Osteocyte (in vitro differentiated cells): ENCODE results near the gene SELENOH. TPM values are rescaled to one million over a fixed set of nuclear protein-coding genes. Genes with fewer than 3 reads are reported as not detected.
"Not testable (repeated sequence)": the region's sequence is repeated elsewhere in the genome, so short reads cannot be mapped to it uniquely, and the experiment has no call there.

ENCODE experiments used
- DNase-seq: peaks from one replicate; pipeline ENCODE4 v3.0.0; 2021; ENCODE audit warnings: mixed read lengths; ENCODE audit not compliant: unreplicated experiment; ENCODE audit errors: extremely low spot score
- H3K27ac Mint-ChIP-seq: one replicate; pipeline ENCODE4 v1.8.0; 2021; ENCODE audit warnings: mild to moderate bottlenecking, mixed read lengths; ENCODE audit not compliant: unreplicated experiment
- H3K27me3 Mint-ChIP-seq: one replicate; pipeline ENCODE4 v1.8.0; 2021; ENCODE audit warnings: mixed read lengths; ENCODE audit not compliant: unreplicated experiment
- H3K36me3 Mint-ChIP-seq: one replicate; pipeline ENCODE4 v1.8.0; 2021; ENCODE audit warnings: mixed read lengths; ENCODE audit not compliant: unreplicated experiment
- H3K4me1 Mint-ChIP-seq: one replicate; pipeline ENCODE4 v1.8.0; 2021; ENCODE audit warnings: mixed read lengths; ENCODE audit not compliant: unreplicated experiment
- H3K4me3 Mint-ChIP-seq: one replicate; pipeline ENCODE4 v1.8.0; 2021; ENCODE audit warnings: mild to moderate bottlenecking, moderate library complexity, mixed read lengths; ENCODE audit not compliant: unreplicated experiment
- H3K9me3 Mint-ChIP-seq: one replicate; pipeline ENCODE4 v1.8.0; 2021; ENCODE audit warnings: mixed read lengths; ENCODE audit not compliant: unreplicated experiment
- CTCF ChIP-seq: fragments of 200-600 bp; sonication (generic); IDR thresholded peaks from 2 replicates; pipeline ENCODE4 v1.5.0; 2021; ENCODE audit warnings: antibody characterized with exemption, mild to moderate bottlenecking, moderate library complexity
- total RNA-seq: library from RNA; stranded (reverse); gene quantifications from 2 replicates; pipeline ENCODE4 v1.2.1, GENCODE V29; 2021

SELENOH gene
- total RNA-seq, 1 donor from 2014 or later: 103 TPM

- TF ChIP-seq CTCF: no peak
- H3K4me3 Mint-ChIP-seq: peak within 1 kb of the TSS; percentile 98
- H3K36me3 Mint-ChIP-seq: peaks cover 4% of the 10 kb centered on the region
- DNase-seq: peak; percentile 96
- H3K4me1 Mint-ChIP-seq: peaks cover 40% of the 10 kb centered on the region
- peak within 1 kb of the TSS; percentile 93 for H3K27ac Mint-ChIP-seq
- H3K27me3 Mint-ChIP-seq: no peaks in the 10 kb centered on the region
- H3K9me3 Mint-ChIP-seq: no peaks in the 10 kb centered on the region
Measured at GRCh38 chr11:57712256-57713150, 28.8 kb upstream of the SELENOH start, which contains the start of gene TMX2. Gene TMX2 (plus strand): TSS chr11:57712593. CDS start chr11:57712619, 26 bp downstream.

DNA sequence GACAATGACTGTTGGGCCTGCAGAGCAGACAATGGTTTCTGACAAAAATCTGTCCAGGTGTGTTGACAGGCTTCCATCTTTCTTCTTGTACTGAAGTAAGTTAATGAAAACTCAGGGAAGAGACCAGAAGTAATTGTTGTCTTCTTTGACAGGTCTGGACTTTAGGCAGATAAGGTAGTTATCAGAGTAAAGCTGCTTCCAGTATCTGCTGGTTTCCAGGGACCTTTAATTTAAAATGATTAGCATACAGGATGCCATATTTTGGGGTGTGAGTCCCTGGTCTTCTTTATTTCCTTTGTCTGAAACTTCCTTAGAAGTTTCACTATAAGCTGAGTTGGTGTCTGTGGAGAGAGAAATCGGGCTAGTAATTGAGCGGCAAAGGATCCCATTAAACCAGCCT is 27.5 kb upstream of the SELENOH start:
- peak overlapping the region; percentile 98 for H3K4me3 Mint-ChIP-seq
- TF ChIP-seq CTCF: no peak
- H3K36me3 Mint-ChIP-seq: peaks cover 4% of the 10 kb centered on the region
- H3K27me3 Mint-ChIP-seq: no peaks in the 10 kb centered on the region
- no peaks in the 10 kb centered on the region for H3K9me3 Mint-ChIP-seq
- DNase-seq: no peak
- H3K27ac Mint-ChIP-seq: peak overlapping the region; percentile 24
- H3K4me1 Mint-ChIP-seq: peaks cover 34% of the 10 kb centered on the region

GRCh38 chr11:57716726-57717125 is 24.6 kb upstream of the SELENOH start:
- not testable (repeated sequence) for H3K36me3 Mint-ChIP-seq, H3K9me3 Mint-ChIP-seq, H3K4me3 Mint-ChIP-seq, H3K27me3 Mint-ChIP-seq, DNase-seq, H3K27ac Mint-ChIP-seq
- H3K4me1 Mint-ChIP-seq: peaks cover 18% of the 10 kb centered on the region

DNA sequence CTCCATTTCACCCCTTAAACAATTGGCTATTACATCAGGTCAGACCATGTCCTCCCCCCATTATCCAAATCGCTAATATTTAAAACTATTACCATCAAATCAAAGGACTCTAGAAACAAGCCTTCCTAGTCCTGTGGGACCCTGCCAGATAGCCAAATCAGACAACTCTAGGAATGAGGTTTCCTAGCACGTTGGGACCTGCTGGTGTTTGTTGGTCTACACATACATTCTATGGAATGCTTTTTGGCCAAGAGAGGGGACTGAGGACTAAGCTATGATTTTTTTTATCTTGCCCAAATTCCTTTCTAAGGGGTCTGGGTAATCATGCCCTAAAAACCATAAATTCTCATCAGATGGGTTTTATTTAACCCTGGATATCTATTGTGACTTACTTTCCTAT is 14.1 kb upstream of the SELENOH start:
- H3K4me1 Mint-ChIP-seq: no peaks in the 10 kb centered on the region
- no peak overlapping the region for H3K4me3 Mint-ChIP-seq
- no peaks in the 10 kb centered on the region for H3K9me3 Mint-ChIP-seq
- DNase-seq: no peak
- no peak for TF ChIP-seq CTCF
- peaks cover 3% of the 10 kb centered on the region for H3K36me3 Mint-ChIP-seq
- no peak overlapping the region for H3K27ac Mint-ChIP-seq
- no peaks in the 10 kb centered on the region for H3K27me3 Mint-ChIP-seq

- Mint-ChIP-seq H3K4me3 (no peak overlapping the region), H3K36me3 (peaks cover 3% of the 10 kb centered on the region), H3K27ac (peak overlapping the region; percentile 9), H3K27me3 (no peaks in the 10 kb centered on the region), H3K9me3 (no peaks in the 10 kb centered on the region), H3K4me1 (no peaks in the 10 kb centered on the region)
- TF ChIP-seq CTCF: no peak
- DNase-seq: no peak
Measured at GRCh38 chr11:57728829-57729228, 12.5 kb upstream of the SELENOH start.
